Panc1 (cell line): ENCODE results near the gene BCL3. TPM values are rescaled to one million over a fixed set of nuclear protein-coding genes. Genes with fewer than 3 reads are reported as not detected.
A peak's percentile ranks its signal among the peaks of the same experiment; 100 is the strongest.

Experiments
- ATAC-seq: fragments of 200-7000 bp; cut with Tn5 transposase; 2 replicates; pipeline ENCODE4 v1.9.1; 2020; ENCODE audit warnings: mild to moderate bottlenecking, moderate library complexity
- BruUV-seq: library from RNA; stranded (reverse); fragments of 400-500 nt; replicated peaks from 2 replicates; lab custom pipeline; 2021; lab: Mats Ljungman, UMichigan
- CTCF ChIA-PET: fragments of 300-600 bp; sonication (Branson Sonifier 250); formaldehyde crosslinking; loops from one replicate; lab custom pipeline; 2022; ENCODE audit warnings: antibody characterized with exemption; lab: Charles Lee
- POLR2A ChIA-PET: fragments of 300-600 bp; sonication (Branson Sonifier 250); formaldehyde crosslinking; loops from one replicate; lab custom pipeline; 2022; ENCODE audit warnings: antibody characterized with exemption; lab: Charles Lee
- DNase-seq: peaks from one replicate; pipeline ENCODE4 v3.0.0-alpha.2; 2010; ENCODE audit warnings: low read depth, low spot score
- H3K27ac ChIP-seq: 2 replicates; pipeline ENCODE4 v1.5.1; 2011; ENCODE audit warnings: mild to moderate bottlenecking, low read length, inconsistent platforms
- H3K27me3 ChIP-seq: fragments of 200-500 bp; sonication (Bioruptor generic); 2 replicates; pipeline ENCODE4 v1.6.0; 2014; ENCODE audit warnings: low read length, inconsistent platforms; ENCODE audit not compliant: control insufficient read depth, insufficient read depth
- H3K36me3 ChIP-seq: fragments of 200-500 bp; sonication (Bioruptor generic); 2 replicates; pipeline ENCODE4 v1.5.1; 2014; ENCODE audit warnings: inconsistent platforms, mild to moderate bottlenecking, low read length, moderate library complexity; ENCODE audit not compliant: control insufficient read depth, insufficient read depth
- H3K4me1 ChIP-seq: 2 replicates; pipeline ENCODE4 v1.5.1; 2011; ENCODE audit warnings: inconsistent platforms, mild to moderate bottlenecking, low read length, moderate library complexity; ENCODE audit not compliant: control insufficient read depth, insufficient read depth
- H3K4me3 ChIP-seq, 2 experiments: 2 replicates each; pipeline ENCODE4 v1.5.1; 2011 to 2012; ENCODE audit warnings: low read depth in 2 of 2, low read length in 2 of 2, mild to moderate bottlenecking in 2 of 2, inconsistent platforms in 1 of 2, moderate library complexity in 1 of 2
- H3K9me3 ChIP-seq: fragments of 200-500 bp; sonication (Bioruptor generic); 2 replicates; pipeline ENCODE4 v1.5.1; 2014; ENCODE audit warnings: low read depth, mild to moderate bottlenecking, inconsistent platforms, low read length, moderate library complexity; ENCODE audit not compliant: control insufficient read depth, insufficient read depth
- CTCF ChIP-seq: fragments of 450-650 bp; IDR thresholded peaks from 2 replicates; pipeline ENCODE4 v1.5.1; 2017; ENCODE audit warnings: mild to moderate bottlenecking
- POLR2AphosphoS5 ChIP-seq: IDR thresholded peaks from 2 replicates; pipeline ENCODE4 v1.6.1; 2012; ENCODE audit warnings: mild to moderate bottlenecking, low read depth, low read length, moderate library complexity
- REST ChIP-seq, 2 experiments: IDR thresholded peaks; 2 replicates each; pipeline ENCODE4 v1.6.1; 2011 to 2012; ENCODE audit warnings: low read depth in 2 of 2, control low read depth in 1 of 2, low read length in 1 of 2, mild to moderate bottlenecking in 1 of 2, moderate library complexity in 1 of 2; ENCODE audit not compliant: insufficient read depth in 1 of 2
- SIN3A ChIP-seq: IDR thresholded peaks from 2 replicates; pipeline ENCODE4 v1.6.1; 2012; ENCODE audit warnings: low read depth, mild to moderate bottlenecking, low read length, moderate library complexity, borderline replicate concordance; ENCODE audit not compliant: insufficient read depth
- TCF7L2 ChIP-seq: IDR thresholded peaks from 2 replicates; pipeline ENCODE4 v1.6.1; 2011; ENCODE audit warnings: mild to moderate bottlenecking, low read depth, low read length, inconsistent platforms
- in situ Hi-C: cut with HindIII; loops from 2 replicates; pipeline ENCODE4 v1.10.0; 2016; ENCODE audit warnings: low sequenced_read_pairs, low pct_unique_long_range_greater_than_20kb
- intact Hi-C: fragments of 100-400 bp; cut with micrococcal nuclease; formaldehyde crosslinking; loops from one replicate; pipeline ENCODE4 v1.10.0; 2022; ENCODE audit not compliant: unreplicated experiment
- total RNA-seq: library from RNA; stranded (reverse); gene quantifications from one replicate; pipeline ENCODE4 v1.2.1, GENCODE V29; 2021; ENCODE audit not compliant: unreplicated experiment

The BCL3 gene
- total RNA-seq, 1 experiment from 2014 or later, result 48.5 TPM

DNA sequence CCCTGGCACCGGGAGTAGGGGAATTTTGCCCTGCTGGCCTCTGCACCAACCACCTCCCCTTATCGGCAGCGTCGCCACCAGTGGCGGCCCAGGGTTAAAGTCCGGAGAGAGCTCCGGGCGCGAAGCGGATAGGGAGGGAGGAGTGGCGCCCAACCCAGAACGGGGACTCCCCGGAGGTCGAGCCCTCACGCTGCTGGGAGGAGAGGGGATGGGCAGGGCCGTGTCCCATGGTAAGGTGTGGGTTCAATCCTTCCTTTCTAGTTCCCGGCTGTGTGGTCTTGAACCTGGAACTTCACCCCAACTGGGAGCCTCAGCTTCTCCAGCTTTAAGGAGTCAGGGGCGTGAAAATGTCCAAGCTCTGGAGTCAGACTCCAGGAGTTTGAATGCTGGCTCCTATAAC, 23.3 kb upstream of the BCL3 start:
- CTCF ChIA-PET, result interaction anchor here (0.6 to 3.0 kb wide), 5 partner anchors 17 to 178 kb away, joined by 6 to 34 read pairs (median 10); partner anchors contain the start of gene NECTIN2
- Histone ChIP-seq H3K27ac (peak overlapping the region; percentile 81), H3K4me1 (peaks cover 34% of the 10 kb centered on the region), H3K36me3 (no peaks in the 10 kb centered on the region), H3K9me3 (no peaks in the 10 kb centered on the region), H3K4me3 (no peak overlapping the region), H3K27me3 (no peaks in the 10 kb centered on the region)
- TF ChIP-seq CTCF, result no peak
- no peak for TF ChIP-seq REST (IDR thresholded peaks at IDR 0.05; ENCODE audit: insufficient read depth in 1 of 2, low read depth in 2 of 2, low read length in 1 of 2)
- no peak for TF ChIP-seq SIN3A
- no peak for TF ChIP-seq TCF7L2
- TF ChIP-seq POLR2AphosphoS5, result no peak
- in situ Hi-C loops (no loop called here), intact Hi-C loops (loop anchor here (2.0 kb wide), 1 partner anchor 46 kb away; no protein-coding TSS in a partner anchor)
- DNase-seq, result no peak
- ATAC-seq, result peak; percentile 75
- POLR2A ChIA-PET, result no interaction called here
- no TSS peak for BruUV-seq

- Histone ChIP-seq H3K9me3 (no peaks in the 10 kb centered on the region), H3K36me3 (no peaks in the 10 kb centered on the region), H3K27me3 (no peaks in the 10 kb centered on the region), H3K27ac (peak overlapping the region; percentile 81), H3K4me1 (peaks cover 34% of the 10 kb centered on the region), H3K4me3 (no peak overlapping the region)
- POLR2A ChIA-PET, result no interaction called here
- intact Hi-C loops, result loop anchor here (2.0 kb wide), 1 partner anchor 45 kb away; no protein-coding TSS in a partner anchor
- ATAC-seq (no peak), DNase-seq (no peak)
- in situ Hi-C loops, result no loop called here
- CTCF ChIA-PET, result interaction anchor here (0.6 to 3.0 kb wide), 5 partner anchors 16 to 177 kb away, joined by 4 to 34 read pairs (median 6); partner anchors contain the start of gene NECTIN2
- no TSS peak for BruUV-seq
- no peak for TF ChIP-seq SIN3A
- TF ChIP-seq POLR2AphosphoS5, result no peak
- TF ChIP-seq TCF7L2, result no peak
These were observed 22.8 kb upstream of the BCL3 start for GRCh38 chr19:44725684-44726083.

DNA sequence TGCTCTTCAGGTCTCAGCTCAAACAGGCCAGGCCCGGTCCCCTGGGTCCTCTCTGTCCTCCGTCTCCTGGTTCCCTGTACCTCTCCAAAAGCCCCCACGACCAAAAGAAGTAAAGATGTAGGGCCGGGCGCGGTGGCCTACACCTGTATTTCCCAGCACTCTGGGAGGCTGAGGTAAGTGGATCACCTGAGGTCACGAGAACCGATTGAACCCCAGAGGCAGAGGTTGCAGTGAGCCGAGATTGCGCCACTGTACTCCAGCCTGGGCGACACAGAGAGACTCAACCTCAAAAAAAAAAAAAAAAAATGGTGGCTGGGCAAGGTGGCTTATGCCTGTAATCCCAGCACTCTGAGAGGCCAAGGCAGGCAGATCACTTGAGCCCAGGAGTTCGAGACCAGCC, 22.0 kb upstream of the BCL3 start:
- in situ Hi-C loops (no loop called here), intact Hi-C loops (no loop called here)
- H3K27me3 ChIP-seq, result no peaks in the 10 kb centered on the region

More for the DNA sequence above, 22.0 kb upstream of the BCL3 start:
- CTCF ChIA-PET, result interaction anchor here (0.7 to 1.4 kb wide), 3 partner anchors 16 to 19 kb away, joined by 4 to 14 read pairs (median 6); no protein-coding TSS in a partner anchor
- no peak for DNase-seq
- no TSS peak for BruUV-seq
- Histone ChIP-seq H3K27ac (peak overlapping the region; percentile 63; the same call in 1 of the 2 replicates), H3K4me3 (no peak overlapping the region), H3K4me1 (peaks cover 34% of the 10 kb centered on the region), H3K36me3 (no peaks in the 10 kb centered on the region), H3K9me3 (no peaks in the 10 kb centered on the region)
- POLR2A ChIA-PET, result no interaction called here
- ATAC-seq, result no peak
- TF ChIP-seq TCF7L2 (no peak), CTCF (no peak), SIN3A (no peak), POLR2AphosphoS5 (no peak), REST (IDR thresholded peaks at IDR 0.05; ENCODE audit: insufficient read depth in 1 of 2, low read depth in 2 of 2, low read length in 1 of 2) (no peak)
